Stimulated activated CD8-positive, alpha-beta memory T cell treated with anti-CD3 and anti-CD28 coated beads, Interleukin-4, amount 100 ng/mL, for 24 hours (primary cell): ENCODE data around the gene PYGB.
"Not testable (repeated sequence)": the region's sequence is repeated elsewhere in the genome, so short reads cannot be mapped to it uniquely, and the experiment has no call there.

ENCODE experiments used
- DNase-seq: peaks from one replicate; pipeline ENCODE4 v3.0.0-alpha.2; 2020; ENCODE audit warnings: low read depth

Gene PYGB

DNA sequence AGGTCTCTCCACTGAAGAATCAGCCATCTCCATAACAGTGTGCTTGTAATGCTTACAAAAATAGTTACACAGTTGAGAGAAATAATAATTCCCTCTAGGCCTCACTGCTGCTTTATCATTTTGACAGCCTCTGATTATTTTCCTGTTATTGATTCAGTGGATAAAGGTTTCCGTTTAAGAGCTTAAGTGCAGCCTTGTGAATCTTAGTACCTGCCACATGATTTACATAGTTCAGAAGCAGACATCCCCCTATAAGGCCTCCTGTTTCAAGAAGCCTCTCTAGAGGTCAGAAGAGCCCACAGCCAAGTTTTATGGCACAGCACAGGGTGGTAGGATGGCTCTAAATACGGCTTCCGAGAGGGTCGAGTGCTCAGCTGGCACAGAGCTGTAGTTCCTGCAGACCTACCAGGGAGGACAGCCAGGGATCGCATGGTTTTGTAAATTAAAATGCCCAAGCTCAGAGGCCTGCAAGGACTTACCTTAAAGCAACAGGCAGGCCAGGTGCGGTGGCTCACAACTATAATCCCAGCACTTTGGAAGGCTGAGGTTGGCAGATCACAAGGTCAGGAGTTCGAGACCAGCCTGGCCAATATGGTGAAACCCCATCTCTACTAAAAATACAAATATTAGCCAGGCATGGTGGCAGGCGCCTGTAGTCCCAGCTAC lies 17.6 kb upstream of the PYGB start:
- DNase-seq, result no peak

DNA sequence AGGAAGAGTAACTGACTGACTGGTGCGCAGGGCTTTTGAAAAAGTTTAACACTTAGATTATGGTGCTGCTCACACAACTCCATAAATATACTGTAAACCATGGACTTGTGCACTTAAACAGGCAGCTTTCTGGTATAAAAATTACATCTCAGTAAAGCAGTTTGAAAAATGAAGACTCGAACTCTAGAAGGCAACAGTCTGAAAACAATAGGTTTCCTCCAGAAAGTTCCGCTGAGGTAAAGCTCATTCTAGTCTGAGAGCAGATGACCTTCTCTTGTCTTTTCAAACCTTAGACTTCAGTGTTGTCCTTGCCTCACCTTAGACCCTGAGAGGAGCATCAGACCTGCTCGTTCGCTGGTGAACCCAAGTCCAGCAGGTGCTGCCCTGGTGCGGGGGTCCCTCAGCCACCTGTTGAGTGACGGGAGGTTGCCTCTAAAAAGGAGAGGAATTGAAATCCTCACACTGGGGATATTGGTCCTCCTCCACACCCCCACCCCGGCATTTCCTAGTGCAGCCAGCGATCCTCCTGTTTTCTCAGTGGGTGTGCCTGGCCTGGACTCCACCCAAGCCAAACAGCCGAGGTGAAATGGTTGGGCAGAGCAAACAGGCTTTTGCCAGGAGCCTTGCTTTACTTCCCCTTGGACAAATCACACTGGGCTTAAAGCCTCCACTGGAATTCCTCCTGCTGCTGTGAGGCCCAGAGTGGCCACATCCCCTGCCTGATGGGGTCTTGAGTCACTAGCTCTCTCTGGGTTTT lies 14.7 kb upstream of the PYGB start:
- DNase-seq, result no peak

DNA sequence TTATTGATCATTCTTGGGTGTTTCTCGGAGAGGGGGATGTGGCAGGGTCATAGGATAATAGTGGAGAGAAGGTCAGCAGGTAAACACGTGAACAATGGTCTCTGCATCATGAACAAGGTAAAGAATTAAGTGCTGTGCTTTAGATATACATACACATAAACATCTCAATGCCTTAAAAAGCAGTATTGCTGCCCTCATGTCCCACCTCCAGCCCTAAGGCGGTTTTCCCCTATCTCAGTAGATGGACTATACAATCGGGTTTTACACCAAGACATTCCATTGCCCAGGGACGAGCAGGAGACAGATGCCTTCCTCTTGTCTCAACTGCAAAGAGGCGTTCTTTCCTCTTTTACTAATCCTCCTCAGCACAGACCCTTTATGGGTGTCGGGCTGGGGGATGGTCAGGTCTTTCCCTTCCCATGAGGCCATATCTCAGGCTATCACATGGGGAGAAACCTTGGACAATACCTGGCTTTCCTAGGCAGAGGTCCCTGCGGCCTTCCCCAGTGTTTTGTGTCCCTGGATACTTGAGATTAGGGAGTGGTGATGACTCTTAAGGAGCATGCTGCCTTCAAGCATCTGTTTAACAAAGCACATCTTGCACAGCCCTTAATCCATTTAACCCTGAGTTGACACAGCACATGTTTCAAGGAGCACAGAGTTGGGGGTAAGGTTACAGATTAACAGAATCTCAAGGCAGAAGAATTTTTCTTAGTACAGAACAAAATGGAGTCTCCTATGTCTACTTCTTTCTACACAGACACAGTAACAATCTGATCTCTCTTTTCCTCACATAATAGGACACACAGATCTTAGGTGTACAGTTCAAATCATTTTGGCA lies 13.7 kb upstream of the PYGB start:
- not testable (repeated sequence) for DNase-seq

DNA sequence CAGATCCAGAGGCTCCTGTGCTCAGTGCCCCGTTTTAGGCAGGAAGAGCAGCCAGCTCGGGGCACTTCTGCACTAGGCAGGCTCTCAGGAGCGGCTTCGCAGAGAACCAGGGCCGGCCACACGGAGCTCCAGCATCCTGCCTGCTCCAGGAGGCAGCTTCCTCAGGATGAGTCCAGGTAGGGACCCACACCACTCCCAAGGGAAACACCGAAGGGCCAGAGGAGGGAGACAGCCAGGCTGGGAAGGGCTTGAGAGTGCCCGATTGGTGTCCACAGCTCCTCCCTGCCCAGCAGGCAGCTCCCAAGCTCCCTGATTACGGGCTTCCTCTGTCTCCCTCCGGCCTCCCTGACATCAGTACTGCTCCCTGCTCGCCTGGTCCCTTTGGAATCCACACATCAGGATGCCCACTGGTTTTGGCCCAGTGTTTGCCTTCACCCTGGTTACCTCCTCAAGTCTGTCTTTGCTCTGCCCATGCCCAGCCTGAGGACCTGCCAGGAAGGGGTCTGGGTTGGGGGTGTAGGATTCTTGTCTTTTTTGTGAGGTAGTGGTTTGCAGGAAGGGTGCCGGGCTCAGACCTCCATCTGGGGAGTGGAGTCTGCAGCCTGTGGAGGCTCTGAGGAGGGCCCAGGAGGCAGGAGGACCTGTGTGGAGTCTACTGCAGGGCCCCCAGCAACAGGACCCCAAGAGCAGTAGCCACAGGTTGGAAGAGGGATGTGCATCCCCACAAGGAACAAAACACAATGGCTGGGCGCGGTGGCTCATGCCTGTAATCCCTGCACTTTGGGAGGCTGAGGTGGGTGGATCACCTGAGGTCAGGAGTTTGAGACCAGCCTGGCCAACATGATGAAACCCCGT lies 11.2 kb upstream of the PYGB start:
- no peak for DNase-seq

DNA sequence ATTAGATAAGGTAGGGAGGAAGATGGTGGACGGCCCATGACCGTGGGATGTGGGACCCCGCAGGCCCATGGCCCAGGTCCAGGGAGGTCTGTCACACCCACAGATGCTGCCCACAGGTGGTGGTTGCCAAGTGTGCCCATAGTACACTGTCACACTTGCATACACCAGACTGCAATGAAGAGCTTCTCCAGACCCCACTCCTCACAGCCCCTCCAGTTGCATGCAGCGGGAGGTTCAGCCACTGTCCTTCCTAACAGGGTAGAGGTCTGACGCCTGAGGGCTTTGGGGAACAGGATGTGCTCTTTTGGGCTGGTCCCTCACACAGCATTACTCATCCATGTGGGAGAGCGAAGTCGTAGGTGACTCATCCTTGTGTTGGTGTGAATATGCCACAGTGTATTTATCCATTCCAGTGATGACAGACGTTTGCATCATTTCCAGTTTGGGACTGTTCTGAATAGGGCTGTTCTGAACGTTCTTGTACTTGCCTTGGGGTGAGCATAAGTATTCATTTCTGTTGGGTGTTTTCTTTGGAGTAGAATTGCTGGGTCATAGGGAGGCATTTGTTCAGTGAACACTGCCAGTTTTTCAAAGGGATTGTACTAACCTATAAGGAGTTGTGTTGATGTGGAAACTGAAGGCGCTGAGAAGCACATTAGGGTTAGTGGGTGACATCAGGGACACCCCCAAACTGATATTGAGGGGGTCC lies 10.1 kb upstream of the PYGB start:
- peak; percentile 30 for DNase-seq

DNA sequence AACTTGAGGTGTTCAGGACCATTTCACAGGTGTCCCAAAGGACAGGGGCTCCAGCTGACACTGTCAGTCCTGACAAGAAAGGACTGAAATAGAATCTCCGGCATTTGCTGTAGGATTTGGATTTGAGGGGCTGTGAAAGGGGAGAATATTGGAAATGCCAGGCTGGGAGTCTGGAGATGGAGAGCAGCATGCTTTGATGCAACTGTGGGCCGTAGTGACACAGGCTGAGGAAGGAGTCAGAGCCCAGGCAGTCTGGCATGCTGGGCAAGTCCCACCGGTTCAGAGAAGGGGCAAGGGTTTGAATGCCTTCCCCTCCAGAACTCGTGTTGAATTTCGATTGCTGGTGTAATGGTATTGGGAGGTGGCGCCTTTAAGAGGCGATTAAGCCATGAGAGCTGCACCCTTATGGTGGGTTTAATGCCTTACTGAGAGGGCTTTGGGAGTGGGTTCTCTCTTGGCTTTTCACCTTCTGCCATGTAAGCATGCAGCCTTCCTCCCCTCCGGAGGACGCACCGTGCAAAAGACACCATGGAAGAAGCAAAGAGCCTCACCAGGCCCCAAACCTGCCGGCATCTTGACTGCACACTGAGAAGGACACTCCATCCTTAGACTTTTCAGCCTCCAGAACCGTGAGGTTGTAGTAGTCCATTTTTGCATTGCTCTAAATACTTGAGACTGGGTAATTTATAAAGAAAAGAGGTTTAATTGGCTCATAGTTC lies 9.4 kb upstream of the PYGB start:
- no peak for DNase-seq

DNA sequence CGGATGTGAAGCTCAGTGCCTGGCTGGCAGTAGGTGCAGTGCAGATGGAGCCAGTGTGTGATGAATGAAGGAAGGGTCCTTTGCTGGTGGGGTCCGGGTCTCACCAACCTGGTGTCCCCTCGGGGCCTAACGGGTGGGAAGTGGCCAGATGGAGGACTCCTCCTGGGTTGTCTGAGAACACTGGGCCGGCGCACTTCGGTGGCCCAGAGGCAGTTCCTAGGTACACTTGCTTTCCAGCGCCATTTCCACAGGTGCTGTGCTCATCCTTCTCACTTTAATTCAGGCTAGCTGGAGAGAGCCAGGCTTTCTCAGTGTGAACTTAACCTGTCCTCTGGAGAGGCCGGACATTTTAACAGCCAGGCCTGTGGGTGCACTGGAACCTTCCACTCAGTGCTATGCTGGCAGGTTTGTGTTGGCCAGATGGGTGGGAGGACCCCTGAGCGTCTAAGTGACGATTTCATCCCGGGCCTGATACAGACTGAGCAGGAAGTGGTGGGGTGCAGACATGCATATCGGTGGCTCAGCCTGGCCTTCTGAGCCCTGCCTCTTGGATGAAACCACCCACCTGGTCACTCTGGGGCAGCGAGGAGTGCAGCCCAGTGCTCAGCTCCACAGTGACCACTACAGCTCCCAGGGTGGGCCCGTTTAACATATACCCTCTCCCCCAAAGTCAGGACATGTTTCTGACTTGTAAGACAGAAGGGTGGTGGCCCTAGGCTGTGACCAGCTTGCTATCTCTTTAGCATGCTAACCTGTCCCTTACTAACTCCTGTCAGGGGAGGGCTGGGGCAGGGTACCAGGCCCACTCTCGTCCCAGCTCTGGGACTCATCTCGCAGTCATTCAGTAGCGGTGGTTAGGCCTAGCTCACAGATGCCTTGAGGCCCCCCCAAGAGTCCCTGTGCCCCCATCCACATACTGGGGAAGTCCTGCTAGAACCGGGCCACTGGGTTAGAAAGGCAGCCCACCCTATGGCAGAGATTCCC lies 8.2 kb upstream of the PYGB start:
- DNase-seq, result no peak

DNA sequence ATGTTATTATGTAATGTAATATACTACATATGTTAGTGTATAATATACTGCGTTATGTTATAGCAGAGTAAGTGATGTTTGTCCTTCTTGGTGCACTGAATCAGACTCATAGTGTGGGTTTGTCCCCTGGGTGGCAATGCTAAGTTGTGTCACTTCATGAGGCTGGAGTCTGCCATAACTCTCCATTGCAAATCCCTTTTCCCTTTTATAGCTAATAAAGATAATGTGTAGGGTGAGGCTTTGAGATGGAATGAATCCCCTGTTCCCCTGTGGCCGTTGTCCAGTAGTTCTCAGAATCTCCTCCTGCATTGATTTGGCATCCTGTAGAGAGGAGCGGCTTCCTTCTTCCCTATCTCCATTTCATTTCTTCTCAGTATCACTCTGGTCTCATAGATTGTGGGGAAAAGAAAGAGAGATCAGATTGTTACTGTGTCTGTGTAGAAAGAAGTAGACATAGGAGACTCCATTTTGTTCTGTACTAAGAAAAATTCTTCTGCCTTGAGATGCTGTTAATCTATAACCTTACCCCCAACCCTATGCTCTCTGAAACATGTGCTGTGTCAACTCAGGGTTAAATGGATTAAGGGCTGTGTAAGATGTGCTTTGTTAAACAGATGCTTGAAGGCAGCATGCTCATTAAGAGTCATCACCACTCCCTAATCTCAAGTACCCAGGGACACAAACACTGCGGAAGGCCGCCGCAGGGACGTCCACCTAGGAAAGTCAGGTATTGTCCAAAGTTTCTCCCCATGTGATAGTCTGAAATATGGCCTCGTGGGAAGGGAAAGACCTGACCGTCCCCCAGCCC lies 6.8 kb upstream of the PYGB start:
- DNase-seq, result not testable (repeated sequence)

DNA sequence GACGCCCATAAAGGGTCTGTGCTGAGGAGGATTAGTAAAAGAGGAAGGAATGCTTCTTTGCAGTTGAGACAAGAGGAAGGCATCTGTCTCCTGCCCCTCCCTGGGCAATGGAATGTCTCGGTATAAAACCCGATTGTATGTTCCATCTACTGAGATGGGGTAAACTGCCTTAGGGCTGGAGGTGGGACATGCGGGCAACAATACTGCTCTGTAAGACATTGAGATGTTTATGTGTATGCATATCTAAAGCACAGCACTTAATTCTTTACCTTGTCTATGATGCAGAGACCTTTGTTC lies 6.3 kb upstream of the PYGB start:
- not testable (repeated sequence) for DNase-seq

DNA sequence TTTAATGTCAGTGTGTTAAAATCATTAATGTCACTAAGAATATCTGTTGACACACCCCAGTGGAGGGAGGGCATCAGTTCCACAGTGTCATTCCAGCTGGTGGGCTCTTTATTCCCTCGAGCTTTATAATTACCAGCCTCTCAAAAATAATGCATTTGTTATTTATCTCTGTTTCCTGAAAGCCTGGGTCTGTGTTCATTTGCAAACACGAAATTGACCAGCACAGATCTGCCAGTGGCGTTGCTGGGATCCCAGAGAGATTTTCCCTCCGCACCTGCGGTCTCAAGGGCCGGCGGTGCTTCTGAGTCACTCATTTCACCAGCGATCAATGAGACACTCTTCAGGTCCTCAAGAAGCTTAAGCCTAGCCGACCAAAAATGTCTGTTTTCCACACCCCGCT lies 5.7 kb upstream of the PYGB start:
- no peak for DNase-seq

DNA sequence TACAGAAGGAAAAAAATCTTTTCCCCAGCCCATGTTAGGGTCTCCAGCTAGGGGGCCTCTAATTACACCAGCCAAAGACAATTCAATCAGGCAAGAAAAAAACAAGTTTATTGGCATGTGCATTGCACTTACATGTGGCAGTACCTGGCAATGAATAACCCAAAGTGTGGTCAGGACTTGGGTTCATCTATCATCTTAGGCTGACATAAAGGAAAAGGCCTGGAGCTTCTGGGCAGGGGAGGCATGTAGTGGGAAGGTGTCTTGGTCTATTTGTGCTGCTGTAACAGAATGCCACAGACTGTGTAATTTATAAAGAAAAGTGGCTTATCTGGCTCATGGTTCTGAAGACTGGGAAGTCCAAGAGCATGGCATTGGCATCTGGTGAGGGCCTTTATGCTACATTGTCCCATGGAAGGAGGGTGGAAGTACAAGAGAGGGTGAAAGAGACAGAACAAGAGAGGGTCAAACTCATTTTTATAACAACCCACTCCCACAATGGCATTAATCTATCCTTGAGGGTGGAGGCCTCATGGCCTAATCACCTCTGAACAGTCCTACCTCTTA lies 4.4 kb upstream of the PYGB start:
- DNase-seq, result no peak

DNA sequence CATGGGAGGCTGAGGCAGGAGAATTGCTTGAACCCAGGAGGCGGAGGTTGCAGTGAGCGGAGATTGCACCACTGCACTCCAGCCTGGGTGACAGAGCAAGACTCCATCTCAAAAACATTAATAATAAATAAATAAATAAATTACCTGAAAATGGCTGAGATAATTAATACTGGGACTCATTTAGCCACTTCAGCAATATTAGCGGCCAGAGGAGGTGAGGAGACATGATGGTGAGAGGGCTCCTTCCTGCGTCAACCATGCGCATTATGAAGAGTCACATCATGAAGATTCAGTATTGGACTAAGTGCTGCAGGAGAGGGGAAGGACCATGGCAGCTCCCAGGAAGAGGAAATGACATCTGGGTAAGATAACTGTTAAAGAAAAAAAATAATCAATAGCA lies 2.9 kb upstream of the PYGB start:
- no peak for DNase-seq

DNA sequence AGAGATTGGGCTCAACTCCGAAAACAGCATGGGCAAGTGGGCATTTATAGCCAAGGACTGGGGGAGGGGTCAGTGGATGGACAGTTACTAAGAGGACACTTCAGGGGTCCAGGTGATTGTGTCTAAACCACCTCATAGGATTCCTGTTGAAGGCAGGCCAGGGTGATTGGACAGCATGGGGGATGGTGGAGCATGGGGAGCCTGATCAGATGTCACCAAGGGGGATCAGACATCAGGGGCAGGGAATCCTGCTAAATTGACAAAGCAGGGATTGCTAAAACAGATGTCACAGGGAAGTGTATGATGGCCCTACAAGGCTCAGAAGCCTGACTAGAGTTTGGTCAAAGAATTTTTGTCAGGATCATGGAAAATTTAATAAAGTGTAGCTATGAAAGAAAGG lies 2.4 kb upstream of the PYGB start:
- no peak for DNase-seq

DNA sequence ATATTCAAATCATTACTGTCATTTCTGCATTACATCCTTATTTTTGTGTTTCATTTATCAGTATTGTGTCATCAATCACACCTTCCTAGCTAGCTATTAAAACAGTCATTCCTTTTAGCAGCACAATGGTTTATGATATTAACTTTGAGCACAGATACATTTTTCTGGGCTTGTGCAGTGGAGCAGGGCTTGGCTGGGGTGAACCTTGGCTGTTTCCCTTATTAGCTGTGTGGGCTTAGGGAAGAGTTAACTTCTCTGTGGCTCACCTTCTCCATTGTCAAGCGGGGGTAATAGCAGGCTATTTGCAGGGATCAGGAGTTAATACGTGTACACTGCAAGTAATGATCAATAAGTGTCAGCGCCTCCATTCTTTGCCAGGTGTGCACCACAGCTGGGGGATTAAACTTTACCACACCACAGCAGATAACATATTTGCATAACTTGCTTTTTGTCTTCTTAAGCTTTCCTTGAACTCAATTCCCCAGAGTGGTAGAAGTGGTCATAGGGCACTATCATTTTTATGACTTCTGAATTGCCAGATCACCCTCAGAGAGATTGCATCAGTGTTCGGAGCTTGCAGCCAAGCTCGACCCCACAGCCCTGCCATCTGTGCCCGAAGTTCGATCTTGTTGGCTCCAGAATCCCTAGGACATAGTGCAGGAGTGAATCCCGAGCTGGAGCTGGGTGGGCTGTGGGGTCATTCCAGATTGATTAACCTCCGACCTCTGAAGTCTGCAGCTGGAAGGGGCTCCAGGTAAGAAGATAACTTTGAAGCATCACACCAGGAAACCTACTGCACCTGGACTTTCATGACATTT lies 1.5 kb upstream of the PYGB start:
- no peak for DNase-seq

DNA sequence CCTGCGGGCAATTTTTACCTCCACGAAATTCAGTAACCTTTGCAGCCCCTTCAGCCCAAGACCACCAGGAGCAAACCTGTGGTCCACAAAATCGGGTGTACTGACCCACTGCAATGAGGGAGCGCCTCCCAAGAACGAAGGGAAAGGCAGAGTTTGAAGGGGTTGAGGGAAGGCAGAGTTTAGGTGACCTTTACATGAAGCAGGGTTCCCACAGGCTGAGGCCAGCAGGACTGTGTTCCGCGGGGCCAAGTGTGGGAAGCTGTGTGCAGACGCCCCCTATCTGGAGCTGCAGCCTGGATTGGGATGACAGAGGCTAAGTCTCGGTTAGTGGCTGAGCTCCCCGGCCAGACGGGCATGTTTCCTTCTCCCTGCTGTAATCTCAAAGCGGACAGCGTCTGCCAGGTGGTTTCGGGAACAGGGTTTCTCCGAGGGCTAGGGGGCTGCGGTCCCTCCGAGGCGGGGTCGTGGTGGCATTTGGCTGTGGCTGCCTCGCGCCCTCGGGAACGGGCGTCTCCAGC lies 826 bp upstream of the PYGB start:
- no peak for DNase-seq

DNA sequence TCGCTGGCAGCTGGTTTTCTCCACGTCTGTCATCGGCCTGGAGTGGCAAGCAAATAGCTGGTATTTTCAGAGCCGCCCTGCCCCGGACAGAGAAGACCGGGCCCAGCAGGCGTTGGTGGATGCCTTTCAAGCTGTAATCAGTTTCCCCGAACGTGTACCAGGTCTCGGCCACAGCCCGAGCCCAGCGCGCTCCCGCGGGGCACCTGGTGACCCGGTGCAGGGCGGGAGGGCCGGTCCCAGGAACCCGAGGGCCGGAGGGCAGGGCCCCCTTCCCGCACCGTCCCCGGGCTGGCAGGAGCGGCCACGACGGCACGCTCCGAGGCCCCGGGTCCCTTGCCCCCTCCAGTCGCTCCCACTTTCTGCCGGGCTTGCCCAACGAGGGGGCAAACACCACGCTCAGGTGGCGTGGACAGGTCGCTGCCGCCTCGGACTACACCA lies 348 bp upstream of the PYGB start:
- no peak for DNase-seq

DNA sequence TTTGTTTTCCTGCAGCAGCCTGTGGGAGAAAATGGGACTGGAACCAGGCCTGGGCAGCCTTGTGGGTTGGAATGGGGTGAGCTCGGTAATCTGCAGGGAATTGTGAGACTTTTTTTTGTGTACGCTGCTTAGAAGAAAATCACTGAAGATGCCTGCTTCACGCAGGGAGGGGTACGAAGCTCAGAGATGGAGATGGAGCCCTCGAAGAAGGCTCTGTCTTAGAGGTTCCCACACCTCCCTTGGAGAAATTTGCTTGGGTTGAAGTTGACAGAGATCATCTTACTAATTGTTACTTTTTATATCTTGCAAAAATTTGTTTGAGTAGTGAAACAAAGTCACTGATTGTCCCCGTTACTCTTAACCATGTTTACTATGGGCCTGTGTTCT lies 894 bp downstream of the PYGB start:
- DNase-seq, result no peak
